Measurements from ENCODE around the gene LAMC2.

DNA sequence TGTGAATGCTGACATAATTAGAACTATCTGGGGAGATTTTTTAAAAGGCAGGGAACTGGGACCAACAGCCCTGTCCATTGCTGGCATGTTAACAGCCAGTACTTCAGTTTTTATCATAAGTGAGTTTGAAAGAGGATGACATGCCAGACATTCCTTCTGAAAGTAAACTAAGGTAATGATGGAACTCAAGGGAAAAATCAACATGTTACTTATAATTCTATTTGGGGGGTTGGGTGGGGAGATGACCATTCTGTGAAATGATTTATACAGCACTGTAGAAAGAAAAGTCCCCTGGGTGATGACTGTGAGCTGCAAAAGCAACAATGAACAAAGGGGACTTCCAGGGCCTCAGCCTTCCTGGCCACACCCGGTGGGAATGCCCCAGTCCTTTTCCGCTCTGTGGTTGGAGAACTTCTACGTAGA lies 5.4 kb upstream of the LAMC2 start:
- TF ChIP-seq POLR2AphosphoS5 (IDR thresholded peaks at IDR 0.05) (no peak), CTCF (IDR thresholded peaks at IDR 0.05) (no peak), POLR2A (IDR thresholded peaks at IDR 0.05) (no peak)

Data from prostate gland (tissue), 2 donors.